Activated CD8-positive, alpha-beta memory T cell treated with anti-CD3 and anti-CD28 coated beads for 4 hours (primary cell): ENCODE measurements around the gene ZNF580.

Source experiments
- DNase-seq, 2 donors: peaks; one replicate each; pipeline ENCODE4 v3.0.0-alpha.2; 2020; ENCODE audit warnings: low read depth in 2 of 2

Gene ZNF580

GRCh38 chr19:55691561-55692481, 51.0 kb downstream of the ZNF580 start:
- DNase-seq = no peak

GRCh38 chr19:55692681-55693081, 51.9 kb downstream of the ZNF580 start:
- DNase-seq = no peak
